Neural cell (in vitro differentiated cells): ENCODE results near the gene P3H2. TPM values are rescaled to one million over a fixed set of nuclear protein-coding genes. Genes with fewer than 3 reads are reported as not detected.

Experiments used
- H2AFZ ChIP-seq: fragments of 200-600, 300-800 bp; sonication (generic), shearing (Covaris generic); 2 replicates; pipeline ENCODE4 v1.6.0; 2014; ENCODE audit warnings: low read depth, mild to moderate bottlenecking, antibody characterized with exemption, low read length, moderate library complexity
- H3F3A ChIP-seq: fragments of 200-600 bp; shearing (Covaris generic); 2 replicates; pipeline ENCODE4 v1.6.1; 2016; ENCODE audit warnings: mild to moderate bottlenecking, moderate library complexity, mixed read lengths, antibody characterized with exemption, low read length; ENCODE audit not compliant: insufficient read depth, poor library complexity, severe bottlenecking
- H3K27ac ChIP-seq: fragments of 200-600, 300-800 bp; sonication (generic), shearing (Covaris generic); 2 replicates; pipeline ENCODE4 v1.5.1; 2014; ENCODE audit warnings: mild to moderate bottlenecking, low read length, moderate library complexity
- H3K27me3 ChIP-seq: fragments of 300-800, 200-600 bp; sonication (generic), shearing (Covaris generic); 2 replicates; pipeline ENCODE4 v1.6.0; 2014; ENCODE audit warnings: mild to moderate bottlenecking, low read depth, low read length, moderate library complexity; ENCODE audit not compliant: insufficient read depth
- H3K36me3 ChIP-seq: fragments of 300-800, 200-600 bp; sonication (generic), shearing (Covaris generic); 2 replicates; pipeline ENCODE4 v1.5.1; 2014; ENCODE audit warnings: mild to moderate bottlenecking, antibody characterized with exemption, low read length, moderate library complexity; ENCODE audit not compliant: insufficient read depth
- H3K4me2 ChIP-seq: fragments of 300-800, 200-600 bp; sonication (generic), shearing (Covaris generic); 2 replicates; pipeline ENCODE4 v1.6.0; 2014; ENCODE audit warnings: mild to moderate bottlenecking, low read length
- H3K4me3 ChIP-seq: fragments of 300-800, 200-600 bp; sonication (generic), shearing (Covaris generic); 2 replicates; pipeline ENCODE4 v1.5.1; 2014; ENCODE audit warnings: mild to moderate bottlenecking, low read length, moderate library complexity
- H3K79me2 ChIP-seq: fragments of 200-600 bp; shearing (Covaris generic); replicated peaks from 2 replicates; pipeline ENCODE4 v1.6.0; 2014; ENCODE audit warnings: mild to moderate bottlenecking, low read length, moderate library complexity; ENCODE audit not compliant: insufficient read depth
- H3K9ac ChIP-seq: fragments of 300-800, 200-600 bp; sonication (generic), shearing (Covaris generic); 2 replicates; pipeline ENCODE4 v1.6.1; 2016; ENCODE audit warnings: mild to moderate bottlenecking, low read length, mixed read lengths
- H3K9me2 ChIP-seq: fragments of 200-600 bp; shearing (Covaris generic); 2 replicates; pipeline ENCODE4 v1.6.1; 2016; ENCODE audit warnings: mild to moderate bottlenecking, low read length, mixed read lengths; ENCODE audit not compliant: insufficient read depth
- H3K9me3 ChIP-seq: fragments of 200-600, 300-800 bp; sonication (generic), shearing (Covaris generic); 2 replicates; pipeline ENCODE4 v1.6.1; 2016; ENCODE audit warnings: mild to moderate bottlenecking, mixed run types, low read length, moderate library complexity, mixed read lengths
- H4K20me1 ChIP-seq: fragments of 200-600 bp; shearing (Covaris generic); 2 replicates; pipeline ENCODE4 v1.6.1; 2016; ENCODE audit warnings: mild to moderate bottlenecking, mixed run types; ENCODE audit not compliant: insufficient read depth
- EP300 ChIP-seq: fragments of 450-650 bp; conservative IDR thresholded peaks from 2 replicates; pipeline ENCODE4 v1.6.1; 2014; ENCODE audit warnings: antibody characterized with exemption, mild to moderate bottlenecking, moderate library complexity; ENCODE audit not compliant: poor library complexity, severe bottlenecking
- EZH2 ChIP-seq: fragments of 200-600, 300-800 bp; shearing (Covaris generic), sonication (generic); IDR thresholded peaks from 2 replicates; pipeline ENCODE4 v1.6.1; 2014; ENCODE audit warnings: antibody characterized with exemption, low read length, borderline replicate concordance, mild to moderate bottlenecking; ENCODE audit not compliant: insufficient read depth, poor library complexity, severe bottlenecking
- MXI1 ChIP-seq: fragments of 450-650 bp; conservative IDR thresholded peaks from 2 replicates; pipeline ENCODE4 v1.6.1; 2014; ENCODE audit warnings: antibody characterized with exemption, mild to moderate bottlenecking; ENCODE audit not compliant: poor library complexity, severe bottlenecking
- POLR2AphosphoS5 ChIP-seq: IDR thresholded peaks from 2 replicates; pipeline ENCODE4 v1.6.1; 2012
- RAD21 ChIP-seq: fragments of 450-650 bp; conservative IDR thresholded peaks from 2 replicates; pipeline ENCODE4 v1.6.1; 2014; ENCODE audit warnings: antibody characterized with exemption, mild to moderate bottlenecking, moderate library complexity
- SMC3 ChIP-seq: fragments of 450-650 bp; conservative IDR thresholded peaks from 2 replicates; pipeline ENCODE4 v1.6.1; 2014; ENCODE audit warnings: antibody characterized with exemption, mild to moderate bottlenecking, moderate library complexity; ENCODE audit not compliant: poor library complexity
- TAF1 ChIP-seq: IDR thresholded peaks from 2 replicates; pipeline ENCODE4 v1.6.1; 2012; ENCODE audit warnings: low read depth
- polyA plus RNA-seq: library from polyadenylated mRNA; depleted of rRNA; stranded (reverse); fragments of >200 nt; gene quantifications from 2 replicates; pipeline ENCODE4 v1.2.3, GENCODE V29; 2014
- TF ChIP-seq, protein P1 (sequence below): IDR thresholded peaks from 2 replicates; pipeline ENCODE4 v1.6.1; 2012; ENCODE audit warnings: borderline replicate concordance
- TF ChIP-seq, protein P2 (sequence below): fragments of 450-650 bp; IDR thresholded peaks from 2 replicates; pipeline ENCODE4 v1.5.1; 2014; ENCODE audit warnings: antibody characterized with exemption, mild to moderate bottlenecking, moderate library complexity; ENCODE audit not compliant: poor library complexity, severe bottlenecking

Gene P3H2
- polyA plus RNA-seq, 1 donor from 2014 or later: 0.68 TPM

DNA sequence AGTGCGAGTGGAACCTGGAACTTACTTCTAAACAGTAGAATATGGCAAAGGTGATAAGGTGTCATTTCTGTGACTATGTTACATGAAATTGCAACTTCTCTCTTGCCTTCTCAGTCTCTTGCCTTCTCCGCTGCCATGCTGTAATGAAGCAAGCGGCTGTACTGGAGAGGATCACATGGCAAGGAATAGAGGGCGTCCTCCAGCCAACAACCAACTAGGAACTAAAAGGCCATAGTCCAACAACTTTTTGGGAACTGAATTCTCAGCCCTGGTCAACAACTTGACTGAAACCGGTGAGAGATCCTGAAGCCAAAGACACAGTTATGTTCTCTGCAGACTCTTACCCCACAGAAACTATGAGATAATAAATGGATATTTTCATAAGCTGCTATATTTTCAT is 143.5 kb downstream of the P3H2 start:
- no peaks in the 10 kb centered on the region for H4K20me1 ChIP-seq
- H2AFZ ChIP-seq: no peak overlapping the region
- H3K4me2 ChIP-seq: no peak overlapping the region
- H3K27ac ChIP-seq: no peak overlapping the region
- H3K9ac ChIP-seq: no peak overlapping the region
- H3K9me2 ChIP-seq: no peaks in the 10 kb centered on the region
- H3K9me3 ChIP-seq: no peaks in the 10 kb centered on the region
- no peaks in the 10 kb centered on the region for H3F3A ChIP-seq
- H3K36me3 ChIP-seq: no peaks in the 10 kb centered on the region
- no peak overlapping the region for H3K4me3 ChIP-seq
- TF ChIP-seq SMC3: no peak
- no peak for TF ChIP-seq EP300
- TF ChIP-seq, protein P1, sequence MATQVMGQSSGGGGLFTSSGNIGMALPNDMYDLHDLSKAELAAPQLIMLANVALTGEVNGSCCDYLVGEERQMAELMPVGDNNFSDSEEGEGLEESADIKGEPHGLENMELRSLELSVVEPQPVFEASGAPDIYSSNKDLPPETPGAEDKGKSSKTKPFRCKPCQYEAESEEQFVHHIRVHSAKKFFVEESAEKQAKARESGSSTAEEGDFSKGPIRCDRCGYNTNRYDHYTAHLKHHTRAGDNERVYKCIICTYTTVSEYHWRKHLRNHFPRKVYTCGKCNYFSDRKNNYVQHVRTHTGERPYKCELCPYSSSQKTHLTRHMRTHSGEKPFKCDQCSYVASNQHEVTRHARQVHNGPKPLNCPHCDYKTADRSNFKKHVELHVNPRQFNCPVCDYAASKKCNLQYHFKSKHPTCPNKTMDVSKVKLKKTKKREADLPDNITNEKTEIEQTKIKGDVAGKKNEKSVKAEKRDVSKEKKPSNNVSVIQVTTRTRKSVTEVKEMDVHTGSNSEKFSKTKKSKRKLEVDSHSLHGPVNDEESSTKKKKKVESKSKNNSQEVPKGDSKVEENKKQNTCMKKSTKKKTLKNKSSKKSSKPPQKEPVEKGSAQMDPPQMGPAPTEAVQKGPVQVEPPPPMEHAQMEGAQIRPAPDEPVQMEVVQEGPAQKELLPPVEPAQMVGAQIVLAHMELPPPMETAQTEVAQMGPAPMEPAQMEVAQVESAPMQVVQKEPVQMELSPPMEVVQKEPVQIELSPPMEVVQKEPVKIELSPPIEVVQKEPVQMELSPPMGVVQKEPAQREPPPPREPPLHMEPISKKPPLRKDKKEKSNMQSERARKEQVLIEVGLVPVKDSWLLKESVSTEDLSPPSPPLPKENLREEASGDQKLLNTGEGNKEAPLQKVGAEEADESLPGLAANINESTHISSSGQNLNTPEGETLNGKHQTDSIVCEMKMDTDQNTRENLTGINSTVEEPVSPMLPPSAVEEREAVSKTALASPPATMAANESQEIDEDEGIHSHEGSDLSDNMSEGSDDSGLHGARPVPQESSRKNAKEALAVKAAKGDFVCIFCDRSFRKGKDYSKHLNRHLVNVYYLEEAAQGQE: no peak
- no peak for TF ChIP-seq EZH2
- TF ChIP-seq RAD21: no peak
- no peak for TF ChIP-seq POLR2AphosphoS5
- TF ChIP-seq TAF1: no peak
- TF ChIP-seq, protein P2, sequence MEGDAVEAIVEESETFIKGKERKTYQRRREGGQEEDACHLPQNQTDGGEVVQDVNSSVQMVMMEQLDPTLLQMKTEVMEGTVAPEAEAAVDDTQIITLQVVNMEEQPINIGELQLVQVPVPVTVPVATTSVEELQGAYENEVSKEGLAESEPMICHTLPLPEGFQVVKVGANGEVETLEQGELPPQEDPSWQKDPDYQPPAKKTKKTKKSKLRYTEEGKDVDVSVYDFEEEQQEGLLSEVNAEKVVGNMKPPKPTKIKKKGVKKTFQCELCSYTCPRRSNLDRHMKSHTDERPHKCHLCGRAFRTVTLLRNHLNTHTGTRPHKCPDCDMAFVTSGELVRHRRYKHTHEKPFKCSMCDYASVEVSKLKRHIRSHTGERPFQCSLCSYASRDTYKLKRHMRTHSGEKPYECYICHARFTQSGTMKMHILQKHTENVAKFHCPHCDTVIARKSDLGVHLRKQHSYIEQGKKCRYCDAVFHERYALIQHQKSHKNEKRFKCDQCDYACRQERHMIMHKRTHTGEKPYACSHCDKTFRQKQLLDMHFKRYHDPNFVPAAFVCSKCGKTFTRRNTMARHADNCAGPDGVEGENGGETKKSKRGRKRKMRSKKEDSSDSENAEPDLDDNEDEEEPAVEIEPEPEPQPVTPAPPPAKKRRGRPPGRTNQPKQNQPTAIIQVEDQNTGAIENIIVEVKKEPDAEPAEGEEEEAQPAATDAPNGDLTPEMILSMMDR: no peak
- TF ChIP-seq MXI1: no peak
- no peaks in the 10 kb centered on the region for H3K79me2 ChIP-seq
- no peaks in the 10 kb centered on the region for H3K27me3 ChIP-seq

DNA sequence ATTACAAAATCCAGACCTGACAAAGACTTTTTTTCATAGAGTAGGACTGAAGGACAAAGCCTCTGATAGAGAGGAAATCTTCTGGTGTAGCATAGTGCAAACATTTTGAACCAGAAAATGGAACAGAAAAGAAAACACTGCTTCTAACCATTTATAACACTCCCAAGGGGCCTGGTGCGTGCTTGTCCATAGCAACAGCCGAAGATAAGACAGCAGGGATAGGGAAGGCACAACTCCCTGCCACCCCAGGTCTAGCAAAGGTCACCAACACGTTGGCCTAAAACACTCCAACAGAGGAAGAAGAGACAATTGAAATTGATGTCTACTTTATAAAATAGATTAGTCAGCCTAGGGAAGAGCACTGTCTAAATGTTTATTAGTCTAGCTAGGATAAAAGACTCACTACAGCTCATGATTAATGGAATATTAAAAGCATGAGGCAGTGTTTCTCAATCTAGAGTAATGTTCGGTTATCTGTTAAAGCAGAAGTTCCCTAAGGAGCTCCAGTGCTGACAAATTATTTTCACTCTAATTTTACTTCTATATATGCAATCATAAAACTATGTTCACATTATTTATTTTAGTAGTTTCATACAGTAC is 145.2 kb downstream of the P3H2 start:
- Histone ChIP-seq H3K36me3 (no peaks in the 10 kb centered on the region), H3K79me2 (no peaks in the 10 kb centered on the region), H3K27ac (no peak overlapping the region), H3K9ac (no peak overlapping the region), H3K9me3 (no peaks in the 10 kb centered on the region), H3K4me2 (no peak overlapping the region), H3K9me2 (no peaks in the 10 kb centered on the region), H3K4me3 (no peak overlapping the region), H3F3A (no peaks in the 10 kb centered on the region), H3K27me3 (no peaks in the 10 kb centered on the region), H4K20me1 (no peaks in the 10 kb centered on the region), H2AFZ (no peak overlapping the region)
- no peak for TF ChIP-seq MXI1
- TF ChIP-seq EP300: no peak
- no peak for TF ChIP-seq EZH2
- no peak for TF ChIP-seq SMC3
- no peak for TF ChIP-seq RAD21
- TF ChIP-seq, protein P2: no peak
- no peak for TF ChIP-seq POLR2AphosphoS5
- TF ChIP-seq TAF1: no peak
- TF ChIP-seq, protein P1: no peak
